ENCODE results near the gene ACSM3. TPM values are rescaled to one million over a fixed set of nuclear protein-coding genes. Genes with fewer than 3 reads are reported as not detected.

ACSM3 gene
- total RNA-seq, 4 donors from 2014 or later: 0.57 to 8.6 (median 3.8) TPM

- 39 to 51% methylated on average over 2 of the region's 2 CpGs for WGBS, 2 donors
- Histone ChIP-seq H3K9me3 (no peaks in the 10 kb centered on the region), H3K36me3 (peaks cover 0 to 20% (median 0%) of the 10 kb centered on the region in 3 donors), H3K4me3 (no peak overlapping the region), H3K27me3 (no peaks in the 10 kb centered on the region), H3K4me1 (peaks cover 0 to 9% (median under 1%) of the 10 kb centered on the region in 3 donors), H3K27ac (no peak overlapping the region)
- TF ChIP-seq CTCF (IDR thresholded peaks at IDR 0.05): no peak
- no peak for TF ChIP-seq POLR2A (IDR thresholded peaks at IDR 0.05)
- intact Hi-C loops (cut with DNase I): no loop called here
- no peak for DNase-seq
Measured at GRCh38 chr16:20812510-20812909, 48.7 kb downstream of the ACSM3 start.

DNA sequence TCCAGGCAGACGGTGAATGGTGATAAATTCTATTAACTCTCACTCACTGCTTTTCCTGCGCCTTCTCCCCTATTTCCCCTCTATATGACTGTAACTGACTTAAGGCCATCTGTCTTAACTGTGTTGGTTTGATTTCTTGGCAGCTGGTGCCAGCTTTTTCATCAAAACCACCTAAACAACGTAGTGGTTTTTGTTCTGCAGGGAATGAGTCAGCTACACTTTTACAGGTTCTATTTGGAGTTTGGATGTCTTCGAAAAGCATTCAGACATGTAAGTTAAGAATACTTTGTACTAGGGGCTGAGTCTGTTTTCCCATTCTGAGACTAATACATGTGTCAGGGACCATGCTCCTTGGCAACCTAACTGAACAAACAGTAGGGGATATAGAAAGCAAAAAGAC lies 51.0 kb downstream of the ACSM3 start:
- H3K27me3 ChIP-seq: no peaks in the 10 kb centered on the region
- H3K9me3 ChIP-seq: no peaks in the 10 kb centered on the region
- 34 to 51% methylated on average over 4 of the region's 4 CpGs for WGBS, 2 donors
- H3K27ac ChIP-seq: no peak overlapping the region
- peaks cover 0 to 20% (median 0%) of the 10 kb centered on the region in 3 donors for H3K36me3 ChIP-seq
- TF ChIP-seq CTCF (IDR thresholded peaks at IDR 0.05) (no peak), POLR2A (IDR thresholded peaks at IDR 0.05) (no peak)
- no peak for DNase-seq
- peaks cover 0 to 5% (median 0%) of the 10 kb centered on the region in 3 donors for H3K4me1 ChIP-seq
- no peak overlapping the region for H3K4me3 ChIP-seq
- intact Hi-C loops (cut with DNase I): no loop called here

- no peak overlapping the region for H3K4me3 ChIP-seq
- WGBS, 2 donors: 89% methylated on average over 2 to 3 of the region's 4 CpGs
- no peak for DNase-seq
- no peak for TF ChIP-seq POLR2A (IDR thresholded peaks at IDR 0.05)
- TF ChIP-seq CTCF (IDR thresholded peaks at IDR 0.05): no peak
- intact Hi-C loops (cut with DNase I): no loop called here
- no peak overlapping the region for H3K27ac ChIP-seq
- H3K36me3 ChIP-seq: peaks cover 0 to 32% (median 0%) of the 10 kb centered on the region in 3 donors
- H3K9me3 ChIP-seq: no peaks in the 10 kb centered on the region
- H3K27me3 ChIP-seq: no peaks in the 10 kb centered on the region
- no peaks in the 10 kb centered on the region for H3K4me1 ChIP-seq
Measured at GRCh38 chr16:20818929-20819585, 55.2 kb downstream of the ACSM3 start.

DNA sequence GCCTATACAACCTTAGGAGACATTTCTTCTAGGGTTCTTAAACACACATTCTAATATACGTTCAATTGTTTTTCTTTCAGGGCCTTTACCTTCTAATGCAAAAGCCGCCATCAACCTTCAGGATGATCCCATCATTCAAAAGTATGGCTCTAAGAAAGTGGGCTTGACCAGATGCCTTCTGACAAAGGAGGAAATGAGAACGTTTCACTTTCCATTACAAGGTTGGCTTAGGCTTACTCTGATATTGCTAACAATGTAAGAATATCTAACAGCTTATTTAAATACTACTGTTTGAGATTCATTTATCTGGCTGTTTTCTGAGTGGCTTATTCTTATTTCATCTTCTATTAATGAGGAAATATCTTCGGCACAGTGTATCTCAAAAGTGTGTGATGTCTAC lies 57.9 kb downstream of the ACSM3 start:
- Histone ChIP-seq H3K4me3 (no peak overlapping the region), H3K27ac (no peak overlapping the region), H3K27me3 (no peaks in the 10 kb centered on the region), H3K9me3 (no peaks in the 10 kb centered on the region), H3K36me3 (peaks cover 0 to 29% (median 0%) of the 10 kb centered on the region in 3 donors), H3K4me1 (no peaks in the 10 kb centered on the region)
- TF ChIP-seq POLR2A (IDR thresholded peaks at IDR 0.05): no peak
- TF ChIP-seq CTCF (IDR thresholded peaks at IDR 0.05): no peak
- WGBS, 2 donors: 82 to 88% methylated on average over 4 of the region's 4 CpGs
- intact Hi-C loops (cut with DNase I): no loop called here
- DNase-seq: no peak

DNA sequence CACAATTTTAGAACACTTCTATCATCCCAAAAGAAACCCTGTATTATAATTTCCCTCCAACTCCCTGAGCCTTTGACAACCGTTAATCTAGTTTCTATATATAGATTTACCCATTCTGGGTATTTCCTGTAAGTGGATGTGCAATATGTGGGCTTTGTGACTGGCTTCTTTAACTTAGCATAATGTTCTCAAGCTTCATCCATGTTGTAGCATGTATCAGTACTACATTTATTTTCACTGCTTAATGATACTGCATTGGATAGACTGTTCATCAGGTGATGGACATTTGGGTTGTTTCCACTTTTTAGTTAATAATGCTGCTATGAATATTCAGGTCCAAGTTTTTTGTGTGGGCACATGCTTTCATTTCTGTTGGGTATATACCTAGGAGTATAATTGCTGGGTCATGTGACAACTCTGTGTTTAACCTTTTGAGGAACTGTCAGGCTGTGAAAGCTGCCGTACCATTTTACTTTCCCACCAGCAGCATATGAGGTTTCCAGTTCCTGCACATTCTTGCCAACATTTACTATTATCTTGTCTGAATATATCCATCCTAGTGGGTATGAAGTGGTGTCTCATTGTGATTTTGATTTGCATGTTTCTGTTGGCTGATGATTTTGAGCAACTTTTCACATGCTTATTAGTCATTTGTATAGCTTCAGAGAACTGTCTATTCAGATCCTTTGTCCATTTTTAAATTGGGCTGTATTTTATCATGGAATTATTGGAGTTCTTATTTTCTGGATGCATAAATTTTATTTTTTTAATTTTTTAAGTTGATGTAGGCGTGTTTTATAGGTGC lies 58.9 kb downstream of the ACSM3 start:
- Histone ChIP-seq H3K36me3 (peaks cover 0 to 38% (median 0%) of the 10 kb centered on the region in 3 donors), H3K9me3 (no peaks in the 10 kb centered on the region), H3K27ac (no peak overlapping the region), H3K4me3 (no peak overlapping the region), H3K4me1 (no peaks in the 10 kb centered on the region), H3K27me3 (no peaks in the 10 kb centered on the region)
- 78 to 80% methylated on average over 3 of the region's 3 CpGs for WGBS, 2 donors
- DNase-seq: no peak
- intact Hi-C loops (cut with DNase I): no loop called here
- no peak for TF ChIP-seq POLR2A (IDR thresholded peaks at IDR 0.05)
- no peak for TF ChIP-seq CTCF (IDR thresholded peaks at IDR 0.05)

Data from esophagus squamous epithelium (tissue), 5 donors.